Gastrocnemius medialis (tissue), 4 donors: Measurements from ENCODE around the gene CAMTA1. TPM values are rescaled to one million over a fixed set of nuclear protein-coding genes. Genes with fewer than 3 reads are reported as not detected.

Source experiments
- ATAC-seq, 2 donors: fragments of 150-250 bp; one replicate each; pipeline ENCODE4 v1.9.1; 2016
- DNase-seq, 2 donors: peaks; one replicate each; pipeline ENCODE4 v3.0.0-alpha.2; 2019
- H3K27ac ChIP-seq, 4 donors: fragments of 200-600 bp; sonication (generic); 1 replicate in 1 of 4; 2 replicates in 3 of 4; pipeline ENCODE4 v1.5.1; 2016 to 2018; ENCODE audit warnings: mild to moderate bottlenecking in 2 of 4, moderate library complexity in 1 of 4
- H3K27me3 ChIP-seq, 3 donors: fragments of 200-600 bp; sonication (generic) in 2 of 3; 1 replicate in 1 of 3; 2 replicates in 2 of 3; pipeline versions ENCODE4 v1.5.1 to v1.6.0; 2016 to 2019; ENCODE audit warnings: mild to moderate bottlenecking in 1 of 3, moderate library complexity in 1 of 3
- H3K36me3 ChIP-seq, 2 donors: fragments of 200-600 bp; sonication (generic) in 1 of 2; one replicate each; pipeline ENCODE4 v1.5.1; 2017 to 2018
- H3K4me1 ChIP-seq, 2 donors: fragments of 200-600 bp; sonication (generic) in 1 of 2; one replicate each; pipeline ENCODE4 v1.5.1; 2016 to 2017; ENCODE audit warnings: mild to moderate bottlenecking in 2 of 2
- H3K4me3 ChIP-seq, 4 donors: fragments of 200-600 bp; sonication (generic) in 3 of 4; 1 replicate in 1 of 4; 2 replicates in 3 of 4; pipeline ENCODE4 v1.5.1; 2016 to 2019; ENCODE audit warnings: mild to moderate bottlenecking in 2 of 4
- H3K9me3 ChIP-seq, 3 donors: fragments of 200-600 bp; sonication (generic) in 2 of 3; 1 replicate in 1 of 3; 2 replicates in 2 of 3; pipeline ENCODE4 v1.5.1; 2016 to 2019
- POLR2A ChIP-seq, 2 donors: fragments of 450-650 bp; IDR thresholded peaks; one replicate each; pipeline ENCODE4 v1.6.1; 2017; ENCODE audit warnings: antibody characterized with exemption in 2 of 2, mild to moderate bottlenecking in 2 of 2, moderate library complexity in 2 of 2
- in situ Hi-C, 4 donors: fragments of 200-750 bp; cut with MboI; loops; one replicate each; pipeline versions ENCODE4 v1.15.0 to v1.8.0; 2017; ENCODE audit warnings: low sequenced_read_pairs in 4 of 4
- intact Hi-C: fragments of 100-400 bp; cut with DNase I; formaldehyde crosslinking; loops from one replicate; pipeline ENCODE4 v1.15.1; 2023; ENCODE audit warnings: low total_unique reads
- total RNA-seq, 4 donors: library from RNA; depleted of rRNA; stranded (reverse); fragments of >200 nt; gene quantifications; one replicate each; pipeline versions ENCODE4 v1.1.0 to v1.2.3, GENCODE V29; 2016
- TF ChIP-seq, protein P1 (sequence below), 5 experiments: fragments of 450-650 bp in 3 of 5; fragments of 200-600 bp in 2 of 5; sonication (generic) in 2 of 5; IDR thresholded peaks in 4 of 5; conservative IDR thresholded peaks in 1 of 5; 1 replicate in 4 of 5; 2 replicates in 1 of 5; pipeline ENCODE4 v1.5.1; 2016 to 2019; ENCODE audit warnings: antibody characterized with exemption in 5 of 5, mild to moderate bottlenecking in 3 of 5, moderate library complexity in 3 of 5

CAMTA1 gene
- total RNA-seq, 4 donors from 2014 or later: 60.5 to 113 (median 70.4) TPM

DNA sequence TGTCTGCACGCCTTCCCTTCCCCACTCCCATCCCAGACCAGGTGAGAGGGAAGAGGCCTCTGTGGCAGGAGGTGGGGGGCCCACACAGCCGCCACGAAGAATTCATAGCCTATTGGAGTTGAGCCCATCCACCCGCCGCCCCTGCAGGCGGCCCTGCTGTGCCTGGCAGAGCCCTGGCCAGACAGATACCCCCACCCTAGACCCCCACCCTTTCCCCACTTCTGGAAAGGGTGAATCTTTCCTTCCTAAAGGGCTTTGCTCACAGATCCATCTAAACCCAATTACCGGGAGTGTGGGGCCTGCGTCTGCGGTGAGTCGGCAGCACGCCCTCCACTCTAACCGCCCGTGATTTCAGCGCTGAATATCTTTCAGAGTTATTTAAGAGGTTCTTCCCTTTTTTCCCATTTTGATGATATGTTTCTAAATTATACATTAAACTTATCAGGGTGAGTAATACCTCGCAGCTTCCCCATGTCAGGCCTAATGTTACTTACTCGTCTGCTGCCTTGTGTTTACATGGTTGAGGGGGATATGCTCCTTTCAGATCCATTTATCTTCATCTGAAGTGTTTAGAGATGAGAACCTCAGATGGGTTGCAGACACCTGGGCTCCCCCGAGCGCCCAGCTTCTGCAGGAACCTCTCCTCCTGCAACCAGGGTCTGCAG is 802.0 kb downstream of the CAMTA1 start:
- Histone ChIP-seq H3K4me1 (no peaks in the 10 kb centered on the region), H3K9me3 (no peaks in the 10 kb centered on the region), H3K4me3 (no peak overlapping the region), H3K27me3 (no peaks in the 10 kb centered on the region), H3K36me3 (no peaks in the 10 kb centered on the region), H3K27ac (no peak overlapping the region)
- DNase-seq: peak in 1 of 2 donors; percentile 6
- TF ChIP-seq, protein P1, sequence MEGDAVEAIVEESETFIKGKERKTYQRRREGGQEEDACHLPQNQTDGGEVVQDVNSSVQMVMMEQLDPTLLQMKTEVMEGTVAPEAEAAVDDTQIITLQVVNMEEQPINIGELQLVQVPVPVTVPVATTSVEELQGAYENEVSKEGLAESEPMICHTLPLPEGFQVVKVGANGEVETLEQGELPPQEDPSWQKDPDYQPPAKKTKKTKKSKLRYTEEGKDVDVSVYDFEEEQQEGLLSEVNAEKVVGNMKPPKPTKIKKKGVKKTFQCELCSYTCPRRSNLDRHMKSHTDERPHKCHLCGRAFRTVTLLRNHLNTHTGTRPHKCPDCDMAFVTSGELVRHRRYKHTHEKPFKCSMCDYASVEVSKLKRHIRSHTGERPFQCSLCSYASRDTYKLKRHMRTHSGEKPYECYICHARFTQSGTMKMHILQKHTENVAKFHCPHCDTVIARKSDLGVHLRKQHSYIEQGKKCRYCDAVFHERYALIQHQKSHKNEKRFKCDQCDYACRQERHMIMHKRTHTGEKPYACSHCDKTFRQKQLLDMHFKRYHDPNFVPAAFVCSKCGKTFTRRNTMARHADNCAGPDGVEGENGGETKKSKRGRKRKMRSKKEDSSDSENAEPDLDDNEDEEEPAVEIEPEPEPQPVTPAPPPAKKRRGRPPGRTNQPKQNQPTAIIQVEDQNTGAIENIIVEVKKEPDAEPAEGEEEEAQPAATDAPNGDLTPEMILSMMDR (IDR thresholded peaks at IDR 0.05 in 4 of 5, conservative IDR thresholded peaks at IDR 0.05 in 1 of 5): no peak
- TF ChIP-seq POLR2A (IDR thresholded peaks at IDR 0.05): no peak
- intact Hi-C loops: no loop called here
- no peak for ATAC-seq
- in situ Hi-C loops: no loop called here

DNA sequence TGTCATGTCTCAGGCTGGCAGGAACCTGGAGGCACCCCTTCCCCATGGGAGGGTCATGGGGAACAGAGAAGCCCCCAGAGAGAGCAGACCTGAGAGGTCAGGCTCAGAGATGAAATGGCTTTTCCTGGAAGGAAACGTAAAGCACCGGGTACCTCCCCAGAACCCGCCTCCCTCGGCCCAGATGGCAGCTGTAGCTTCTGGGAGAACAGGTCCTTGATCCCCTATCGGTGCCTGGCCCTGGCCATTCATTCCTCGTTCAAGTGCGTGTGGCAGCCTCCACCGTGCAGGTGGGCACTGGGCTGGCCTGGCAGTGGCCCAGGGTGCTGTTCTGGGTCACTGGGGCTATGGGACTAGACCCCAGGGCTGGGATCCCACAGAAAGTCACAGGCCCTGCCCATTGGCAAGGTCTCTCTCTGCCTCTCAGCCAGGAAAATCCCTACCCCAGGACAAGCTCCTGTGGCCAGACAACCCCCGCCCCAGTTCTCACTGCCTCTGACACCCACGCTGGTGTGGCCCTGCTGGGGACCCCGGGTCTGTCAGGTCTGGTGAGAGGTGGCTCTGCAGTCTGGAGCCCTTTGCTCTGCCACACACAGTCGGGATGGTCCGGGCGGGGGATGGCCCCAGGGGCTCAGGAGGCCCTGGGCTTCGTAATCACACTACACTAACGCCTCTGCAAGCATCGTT is 802.7 kb downstream of the CAMTA1 start:
- Histone ChIP-seq H3K27ac (no peak overlapping the region), H3K27me3 (no peaks in the 10 kb centered on the region), H3K9me3 (no peaks in the 10 kb centered on the region), H3K36me3 (no peaks in the 10 kb centered on the region), H3K4me1 (no peaks in the 10 kb centered on the region), H3K4me3 (no peak overlapping the region)
- in situ Hi-C loops (no loop called here), intact Hi-C loops (no loop called here)
- DNase-seq: peak in 1 of 2 donors; percentile 10
- no peak for ATAC-seq
- no peak for TF ChIP-seq POLR2A (IDR thresholded peaks at IDR 0.05)
- TF ChIP-seq, protein P1 (IDR thresholded peaks at IDR 0.05 in 4 of 5, conservative IDR thresholded peaks at IDR 0.05 in 1 of 5): no peak

DNA sequence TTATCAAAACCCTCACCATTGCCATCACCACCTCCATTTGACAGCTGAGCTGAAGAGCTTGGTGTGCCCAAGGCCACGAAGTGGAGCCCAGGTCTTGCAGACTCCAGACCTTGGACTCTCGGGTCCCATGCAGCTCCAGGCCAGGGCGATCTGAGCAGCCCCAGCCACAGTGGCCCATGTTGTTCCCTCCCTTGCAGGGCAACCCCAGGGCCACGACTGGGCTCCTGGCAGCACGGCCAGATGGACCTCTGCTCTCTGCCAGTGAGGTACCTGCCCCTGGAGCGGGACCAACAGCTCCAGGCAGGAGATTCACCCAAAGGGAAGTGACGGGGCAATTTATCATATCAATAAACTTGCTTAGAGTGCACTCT is 803.2 kb downstream of the CAMTA1 start:
- TF ChIP-seq, protein P1 (IDR thresholded peaks at IDR 0.05 in 4 of 5, conservative IDR thresholded peaks at IDR 0.05 in 1 of 5): no peak
- TF ChIP-seq POLR2A (IDR thresholded peaks at IDR 0.05): no peak
- ATAC-seq (no peak), DNase-seq (no peak)
- Histone ChIP-seq H3K4me3 (no peak overlapping the region), H3K27me3 (no peaks in the 10 kb centered on the region), H3K36me3 (no peaks in the 10 kb centered on the region), H3K4me1 (no peaks in the 10 kb centered on the region), H3K27ac (no peak overlapping the region), H3K9me3 (no peaks in the 10 kb centered on the region)
- in situ Hi-C loops (no loop called here), intact Hi-C loops (no loop called here)

DNA sequence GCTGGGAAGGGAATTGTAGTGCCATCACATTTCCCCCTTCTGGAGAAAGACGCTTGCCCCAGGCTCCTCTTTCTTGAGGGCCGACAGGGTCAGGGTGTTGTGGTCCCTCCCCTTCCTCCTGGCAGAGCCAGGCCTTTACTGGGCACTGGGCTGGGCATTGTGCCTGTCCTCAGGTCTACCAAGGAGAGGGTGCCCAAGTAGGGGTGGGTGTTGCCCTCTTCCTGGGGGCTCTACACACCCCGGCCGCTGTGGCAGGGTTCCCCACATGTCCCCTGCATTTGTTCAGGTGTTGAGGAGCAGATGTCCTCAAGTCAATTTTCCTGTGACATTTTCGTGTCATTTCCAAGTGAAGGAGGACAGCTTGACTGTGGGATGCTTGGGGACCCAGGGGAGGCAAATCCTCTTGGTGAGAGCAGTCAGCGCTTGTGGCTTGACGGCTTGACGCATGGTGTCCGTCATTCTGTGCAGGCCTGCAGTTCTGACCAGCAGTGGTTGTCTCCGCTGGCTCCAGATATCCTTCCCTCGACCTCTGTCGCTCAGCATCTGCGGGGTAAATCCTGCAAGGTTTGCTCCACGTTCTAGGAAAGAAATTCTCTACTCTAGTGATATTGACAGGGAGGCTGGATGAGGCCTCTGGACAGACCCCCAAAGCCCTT is 804.0 kb downstream of the CAMTA1 start:
- intact Hi-C loops: no loop called here
- DNase-seq (peak in 1 of 2 donors; percentile 4), ATAC-seq (no peak)
- no peaks in the 10 kb centered on the region for H3K36me3 ChIP-seq
- TF ChIP-seq POLR2A (IDR thresholded peaks at IDR 0.05): no peak
- TF ChIP-seq, protein P1 (IDR thresholded peaks at IDR 0.05 in 4 of 5, conservative IDR thresholded peaks at IDR 0.05 in 1 of 5): no peak
- H3K4me3 ChIP-seq: no peak overlapping the region
- H3K9me3 ChIP-seq: no peaks in the 10 kb centered on the region
- in situ Hi-C loops: no loop called here
- no peaks in the 10 kb centered on the region for H3K4me1 ChIP-seq
- H3K27me3 ChIP-seq: no peaks in the 10 kb centered on the region
- H3K27ac ChIP-seq: no peak overlapping the region
